ENCODE measurements around the gene DCXR. TPM values are rescaled to one million over a fixed set of nuclear protein-coding genes. Genes with fewer than 3 reads are reported as not detected.

Gene DCXR
- total RNA-seq, 1 donor from 2014 or later, result 49.9 TPM

DNA sequence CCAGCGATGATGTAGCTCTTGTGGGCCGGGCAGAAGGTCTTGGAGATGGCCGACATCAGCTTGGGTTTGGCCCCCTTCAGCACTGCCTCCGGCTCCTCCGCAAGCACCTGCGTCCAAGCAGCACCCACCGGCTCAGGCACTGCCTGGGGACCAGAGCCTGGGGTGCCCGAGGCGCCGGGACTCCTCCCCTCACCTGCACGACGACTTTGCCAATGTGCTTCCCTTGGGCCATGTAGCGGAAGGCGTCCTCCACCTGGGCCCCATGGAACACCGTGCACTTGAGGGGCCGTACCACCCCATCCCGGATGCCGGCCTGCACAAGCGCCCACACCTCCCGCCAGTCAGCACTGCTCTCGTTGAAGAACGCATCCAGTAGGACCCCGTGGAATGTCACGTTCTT lies 45.5 kb upstream of the DCXR start:
- Histone ChIP-seq H3K36me3 (ENCODE audit: insufficient read depth, low read length) (peaks cover 2% of the 10 kb centered on the region), H3K9me3 (ENCODE audit: insufficient read depth, low read depth, low read length) (no peaks in the 10 kb centered on the region), H3K4me3 (ENCODE audit: insufficient read depth, low read depth, low read length) (no peak overlapping the region), H3K4me2 (ENCODE audit: low read length) (no peak overlapping the region), H3K27ac (ENCODE audit: low read depth, low read length) (no peak overlapping the region), H3K4me1 (ENCODE audit: insufficient read depth, low read length) (no peaks in the 10 kb centered on the region), H3K27me3 (ENCODE audit: insufficient read depth, low read length) (no peaks in the 10 kb centered on the region), H4K20me1 (ENCODE audit: insufficient read depth, low read length) (peaks cover 72% of the 10 kb centered on the region), H3K9ac (ENCODE audit: low read length) (no peak overlapping the region), H3K79me2 (ENCODE audit: insufficient read depth, low read length) (no peaks in the 10 kb centered on the region), H2AFZ (ENCODE audit: low read depth, low read length) (no peak overlapping the region)
- DNase-seq (ENCODE audit: low read depth) (no peak), FAIRE-seq (no peak)
- no peak for TF ChIP-seq CTCF (IDR thresholded peaks at IDR 0.05; ENCODE audit: insufficient read depth, low read depth, low read length)
- no peak for TF ChIP-seq EZH2 (IDR thresholded peaks at IDR 0.05; ENCODE audit: insufficient read depth, low read length)
- Mint-ChIP-seq H3K4me1 (ENCODE audit: low read depth, unreplicated experiment) (no peaks in the 10 kb centered on the region), H3K27ac (ENCODE audit: unreplicated experiment) (no peak overlapping the region), H3K4me3 (ENCODE audit: unreplicated experiment) (no peak overlapping the region), H3K27me3 (ENCODE audit: low read depth, unreplicated experiment) (no peaks in the 10 kb centered on the region), H3K9me3 (ENCODE audit: unreplicated experiment) (no peaks in the 10 kb centered on the region), H3K36me3 (ENCODE audit: low read depth, unreplicated experiment) (peaks cover 2% of the 10 kb centered on the region)

- FAIRE-seq (no peak), DNase-seq (ENCODE audit: low read depth) (no peak)
- H3K4me3 Mint-ChIP-seq (ENCODE audit: unreplicated experiment), result no peak overlapping the region
- no peak for TF ChIP-seq CTCF (IDR thresholded peaks at IDR 0.05; ENCODE audit: insufficient read depth, low read depth, low read length)
- no peak for TF ChIP-seq EZH2 (IDR thresholded peaks at IDR 0.05; ENCODE audit: insufficient read depth, low read length)
- Histone ChIP-seq H4K20me1 (ENCODE audit: insufficient read depth, low read length) (peaks cover 73% of the 10 kb centered on the region), H3K79me2 (ENCODE audit: insufficient read depth, low read length) (no peaks in the 10 kb centered on the region), H3K9ac (ENCODE audit: low read length) (no peak overlapping the region), H3K4me1 (ENCODE audit: insufficient read depth, low read length) (no peaks in the 10 kb centered on the region), H3K27ac (ENCODE audit: low read depth, low read length) (no peak overlapping the region), H3K4me3 (ENCODE audit: insufficient read depth, low read depth, low read length) (no peak overlapping the region), H3K9me3 (ENCODE audit: insufficient read depth, low read depth, low read length) (no peaks in the 10 kb centered on the region), H3K36me3 (ENCODE audit: insufficient read depth, low read length) (no peaks in the 10 kb centered on the region), H2AFZ (ENCODE audit: low read depth, low read length) (no peak overlapping the region), H3K27me3 (ENCODE audit: insufficient read depth, low read length) (no peaks in the 10 kb centered on the region), H3K4me2 (ENCODE audit: low read length) (no peak overlapping the region)
- peaks cover 2% of the 10 kb centered on the region for H3K36me3 Mint-ChIP-seq (ENCODE audit: low read depth, unreplicated experiment)
- H3K27me3 Mint-ChIP-seq (ENCODE audit: low read depth, unreplicated experiment), result no peaks in the 10 kb centered on the region
- no peaks in the 10 kb centered on the region for H3K9me3 Mint-ChIP-seq (ENCODE audit: unreplicated experiment)
- no peak overlapping the region for H3K27ac Mint-ChIP-seq (ENCODE audit: unreplicated experiment)
- no peaks in the 10 kb centered on the region for H3K4me1 Mint-ChIP-seq (ENCODE audit: low read depth, unreplicated experiment)
These were observed 45.0 kb upstream of the DCXR start for GRCh38 chr17:82082456-82082855.

DNA sequence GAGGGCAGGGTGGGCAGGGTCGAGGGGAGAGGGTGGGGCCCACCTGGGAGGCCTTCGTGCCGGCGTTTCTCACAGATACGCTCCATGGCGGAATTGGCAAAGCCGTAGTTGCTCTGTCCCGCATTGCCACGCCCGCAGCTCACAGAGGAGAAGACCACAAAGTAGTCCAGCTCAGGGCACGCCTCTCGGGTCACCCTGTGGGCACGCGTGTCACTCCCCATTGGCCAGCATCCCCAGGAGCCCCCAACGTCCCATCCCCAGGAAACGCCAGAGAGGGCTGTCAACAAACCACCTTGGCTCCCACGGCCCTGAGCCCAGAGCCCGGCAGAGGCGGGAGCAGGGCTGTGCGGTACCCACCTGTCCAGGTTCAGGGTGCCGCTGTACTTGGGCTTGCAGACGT lies 44.5 kb upstream of the DCXR start:
- TF ChIP-seq EZH2 (IDR thresholded peaks at IDR 0.05; ENCODE audit: insufficient read depth, low read length), result no peak
- no peak for TF ChIP-seq CTCF (IDR thresholded peaks at IDR 0.05; ENCODE audit: insufficient read depth, low read depth, low read length)
- Mint-ChIP-seq H3K9me3 (ENCODE audit: unreplicated experiment) (no peaks in the 10 kb centered on the region), H3K27ac (ENCODE audit: unreplicated experiment) (no peak overlapping the region), H3K4me3 (ENCODE audit: unreplicated experiment) (no peak overlapping the region), H3K27me3 (ENCODE audit: low read depth, unreplicated experiment) (no peaks in the 10 kb centered on the region), H3K36me3 (ENCODE audit: low read depth, unreplicated experiment) (peaks cover 2% of the 10 kb centered on the region), H3K4me1 (ENCODE audit: low read depth, unreplicated experiment) (no peaks in the 10 kb centered on the region)
- Histone ChIP-seq H4K20me1 (ENCODE audit: insufficient read depth, low read length) (peaks cover 68% of the 10 kb centered on the region), H3K79me2 (ENCODE audit: insufficient read depth, low read length) (no peaks in the 10 kb centered on the region), H3K27ac (ENCODE audit: low read depth, low read length) (no peak overlapping the region), H3K4me1 (ENCODE audit: insufficient read depth, low read length) (no peaks in the 10 kb centered on the region), H3K27me3 (ENCODE audit: insufficient read depth, low read length) (no peaks in the 10 kb centered on the region), H3K4me3 (ENCODE audit: insufficient read depth, low read depth, low read length) (no peak overlapping the region), H2AFZ (ENCODE audit: low read depth, low read length) (no peak overlapping the region), H3K9me3 (ENCODE audit: insufficient read depth, low read depth, low read length) (no peaks in the 10 kb centered on the region), H3K36me3 (ENCODE audit: insufficient read depth, low read length) (no peaks in the 10 kb centered on the region), H3K4me2 (ENCODE audit: low read length) (no peak overlapping the region), H3K9ac (ENCODE audit: low read length) (no peak overlapping the region)
- FAIRE-seq (no peak), DNase-seq (ENCODE audit: low read depth) (no peak)

Data from astrocyte (in vitro differentiated cells and primary cell).